Chondrocyte (in vitro differentiated cells): ENCODE data around the gene PRKCA. TPM values are rescaled to one million over a fixed set of nuclear protein-coding genes. Genes with fewer than 3 reads are reported as not detected.

ENCODE experiments used
- DNase-seq: peaks from one replicate; pipeline ENCODE4 v3.0.0; 2021; ENCODE audit warnings: mixed read lengths, low spot score
- H3K27ac Mint-ChIP-seq: one replicate; pipeline ENCODE4 v1.8.0; 2021; ENCODE audit warnings: mild to moderate bottlenecking, moderate library complexity, mixed read lengths; ENCODE audit not compliant: unreplicated experiment
- H3K27me3 Mint-ChIP-seq: 2 replicates; pipeline ENCODE4 v1.8.0; 2021; ENCODE audit warnings: low read depth, mixed read lengths
- H3K36me3 Mint-ChIP-seq: 2 replicates; pipeline ENCODE4 v1.8.0; 2021; ENCODE audit warnings: low read depth, mixed read lengths
- H3K4me1 Mint-ChIP-seq: 2 replicates; pipeline ENCODE4 v1.8.0; 2021; ENCODE audit warnings: low read depth, mild to moderate bottlenecking, mixed read lengths
- H3K4me3 Mint-ChIP-seq: one replicate; pipeline ENCODE4 v1.8.0; 2021; ENCODE audit warnings: mild to moderate bottlenecking, moderate library complexity, mixed read lengths; ENCODE audit not compliant: unreplicated experiment
- H3K9me3 Mint-ChIP-seq: 2 replicates; pipeline ENCODE4 v1.8.0; 2021; ENCODE audit warnings: low read depth, mixed read lengths
- total RNA-seq: library from RNA; stranded (reverse); gene quantifications from 3 replicates; pipeline ENCODE4 v1.2.1, GENCODE V29; 2021
- TF ChIP-seq, protein P1 (sequence below): fragments of 200-600 bp; sonication (generic); IDR thresholded peaks from 2 replicates; pipeline ENCODE4 v1.5.0; 2021; ENCODE audit warnings: antibody characterized with exemption, mild to moderate bottlenecking, moderate library complexity

The PRKCA gene
- total RNA-seq, 1 donor from 2014 or later, result 51.5 TPM

DNA sequence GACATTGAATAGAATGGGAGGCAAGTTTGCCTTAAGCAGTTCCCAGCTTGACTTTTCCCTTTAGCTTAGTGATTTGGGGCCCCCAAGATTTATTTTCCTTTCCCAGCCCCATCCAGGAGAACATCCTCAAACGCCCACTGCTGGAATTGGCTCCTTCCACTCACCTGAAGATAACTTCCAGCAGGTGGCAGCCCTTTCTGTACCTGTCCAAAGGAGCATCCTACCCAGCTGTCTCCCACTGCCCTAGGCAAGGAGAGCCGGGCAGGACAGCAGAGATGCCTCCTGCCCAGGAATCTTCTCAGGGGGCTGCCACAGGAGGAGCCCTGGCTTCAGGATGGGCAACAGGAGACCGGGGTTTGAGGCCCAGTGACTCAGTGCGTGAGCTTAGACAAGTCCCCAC, 538.9 kb downstream of the PRKCA start:
- Mint-ChIP-seq H3K27me3 (peaks cover 47% of the 10 kb centered on the region), H3K27ac (no peak overlapping the region), H3K36me3 (no peaks in the 10 kb centered on the region), H3K4me3 (no peak overlapping the region), H3K4me1 (no peaks in the 10 kb centered on the region), H3K9me3 (peaks cover 2% of the 10 kb centered on the region)
- no peak for DNase-seq
- TF ChIP-seq, protein P1, sequence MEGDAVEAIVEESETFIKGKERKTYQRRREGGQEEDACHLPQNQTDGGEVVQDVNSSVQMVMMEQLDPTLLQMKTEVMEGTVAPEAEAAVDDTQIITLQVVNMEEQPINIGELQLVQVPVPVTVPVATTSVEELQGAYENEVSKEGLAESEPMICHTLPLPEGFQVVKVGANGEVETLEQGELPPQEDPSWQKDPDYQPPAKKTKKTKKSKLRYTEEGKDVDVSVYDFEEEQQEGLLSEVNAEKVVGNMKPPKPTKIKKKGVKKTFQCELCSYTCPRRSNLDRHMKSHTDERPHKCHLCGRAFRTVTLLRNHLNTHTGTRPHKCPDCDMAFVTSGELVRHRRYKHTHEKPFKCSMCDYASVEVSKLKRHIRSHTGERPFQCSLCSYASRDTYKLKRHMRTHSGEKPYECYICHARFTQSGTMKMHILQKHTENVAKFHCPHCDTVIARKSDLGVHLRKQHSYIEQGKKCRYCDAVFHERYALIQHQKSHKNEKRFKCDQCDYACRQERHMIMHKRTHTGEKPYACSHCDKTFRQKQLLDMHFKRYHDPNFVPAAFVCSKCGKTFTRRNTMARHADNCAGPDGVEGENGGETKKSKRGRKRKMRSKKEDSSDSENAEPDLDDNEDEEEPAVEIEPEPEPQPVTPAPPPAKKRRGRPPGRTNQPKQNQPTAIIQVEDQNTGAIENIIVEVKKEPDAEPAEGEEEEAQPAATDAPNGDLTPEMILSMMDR, result no peak

DNA sequence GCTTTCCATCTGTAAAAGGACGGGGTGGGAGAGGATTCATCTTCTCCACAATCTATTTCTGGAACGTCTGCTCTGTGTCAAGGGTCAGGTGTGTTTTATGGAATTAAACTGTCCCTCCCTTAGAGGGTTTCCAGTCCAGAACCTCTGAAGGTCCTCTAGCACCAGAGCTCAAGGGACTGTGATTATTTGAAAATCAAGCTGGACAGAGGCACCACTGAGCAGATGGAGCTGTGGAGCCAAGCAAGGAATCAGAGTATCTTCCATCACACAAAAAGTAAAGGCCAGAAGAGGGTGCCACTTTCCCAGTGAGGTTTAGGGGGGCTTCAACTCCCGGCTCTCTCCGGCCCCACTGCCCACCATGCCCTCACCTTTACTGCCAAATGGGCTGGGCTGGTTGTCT, 539.3 kb downstream of the PRKCA start:
- DNase-seq, result no peak
- H3K4me1 Mint-ChIP-seq, result no peaks in the 10 kb centered on the region
- no peaks in the 10 kb centered on the region for H3K36me3 Mint-ChIP-seq
- peaks cover 47% of the 10 kb centered on the region for H3K27me3 Mint-ChIP-seq
- peaks cover 5% of the 10 kb centered on the region for H3K9me3 Mint-ChIP-seq
- no peak overlapping the region for H3K4me3 Mint-ChIP-seq
- no peak overlapping the region for H3K27ac Mint-ChIP-seq
- TF ChIP-seq, protein P1, result no peak

DNA sequence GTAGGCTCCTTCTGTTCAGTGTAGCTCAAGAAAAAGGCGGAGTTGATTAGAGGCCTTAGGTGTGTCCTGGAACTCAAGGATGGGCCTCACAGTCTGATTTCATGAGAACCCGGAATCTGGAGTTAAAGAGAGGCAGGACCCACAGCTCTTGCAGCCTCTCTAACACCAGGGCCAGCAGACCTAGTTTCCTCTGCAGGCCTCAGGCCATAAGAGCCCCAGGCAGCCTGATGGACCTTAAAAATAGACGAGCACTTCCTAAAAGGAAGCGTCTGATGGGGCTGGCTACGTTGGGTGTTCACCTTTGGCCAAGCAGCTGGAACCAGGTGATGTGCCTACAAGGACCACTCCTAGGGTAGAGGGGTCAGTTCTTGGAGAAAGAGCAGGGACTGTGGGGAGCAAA, 540.1 kb downstream of the PRKCA start:
- H3K9me3 Mint-ChIP-seq, result peaks cover 5% of the 10 kb centered on the region
- H3K4me3 Mint-ChIP-seq, result no peak overlapping the region
- H3K36me3 Mint-ChIP-seq, result no peaks in the 10 kb centered on the region
- DNase-seq, result no peak
- no peaks in the 10 kb centered on the region for H3K4me1 Mint-ChIP-seq
- peaks cover 45% of the 10 kb centered on the region for H3K27me3 Mint-ChIP-seq
- no peak overlapping the region for H3K27ac Mint-ChIP-seq
- TF ChIP-seq, protein P1, result no peak

DNA sequence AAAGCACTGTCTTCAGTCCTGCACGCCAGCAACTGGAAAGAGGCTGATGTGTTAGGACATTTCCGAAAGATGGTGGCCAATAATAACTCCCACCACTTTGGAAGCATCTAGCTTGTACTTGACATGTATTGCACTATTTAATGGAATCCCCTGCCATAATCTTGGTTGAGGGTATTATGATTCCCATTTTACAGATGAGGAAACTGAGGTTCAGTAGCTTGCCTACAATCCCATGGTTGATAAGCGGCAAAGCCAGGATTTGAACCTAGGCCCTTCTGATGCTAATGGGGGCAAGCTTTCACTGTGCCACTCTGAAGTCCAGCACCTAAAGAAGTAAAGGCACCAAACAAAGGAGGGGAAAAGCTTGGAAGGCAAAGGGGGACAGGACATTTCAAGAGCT, 540.5 kb downstream of the PRKCA start:
- Mint-ChIP-seq H3K36me3 (no peaks in the 10 kb centered on the region), H3K4me1 (no peaks in the 10 kb centered on the region), H3K9me3 (peaks cover 5% of the 10 kb centered on the region), H3K27ac (no peak overlapping the region), H3K4me3 (no peak overlapping the region), H3K27me3 (peaks cover 43% of the 10 kb centered on the region)
- TF ChIP-seq, protein P1, result no peak
- DNase-seq, result no peak

DNA sequence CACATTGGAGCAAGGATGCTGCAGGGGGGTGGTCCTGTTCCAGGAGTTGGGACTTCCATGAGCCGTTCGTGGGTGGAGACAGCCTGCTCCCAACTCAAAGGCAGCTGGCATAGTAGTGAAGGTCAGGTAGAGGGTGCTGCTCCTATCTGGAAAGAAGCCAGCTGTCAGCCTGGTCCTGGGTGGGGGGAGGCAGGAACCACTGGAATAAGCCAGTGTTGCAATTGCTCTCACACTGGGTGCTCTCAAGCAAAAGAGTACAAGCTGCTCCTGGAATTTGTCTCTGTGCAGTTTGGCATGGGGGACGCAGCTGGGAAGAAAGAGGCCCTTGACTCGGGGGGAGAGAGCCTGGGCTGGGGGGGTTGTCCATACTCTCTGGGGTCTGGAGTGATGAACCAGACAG, 541.2 kb downstream of the PRKCA start:
- TF ChIP-seq, protein P1, result no peak
- H3K27ac Mint-ChIP-seq, result no peak overlapping the region
- H3K4me1 Mint-ChIP-seq, result no peaks in the 10 kb centered on the region
- no peak for DNase-seq
- no peaks in the 10 kb centered on the region for H3K36me3 Mint-ChIP-seq
- H3K4me3 Mint-ChIP-seq, result no peak overlapping the region
- peaks cover 5% of the 10 kb centered on the region for H3K9me3 Mint-ChIP-seq
- H3K27me3 Mint-ChIP-seq, result peaks cover 40% of the 10 kb centered on the region
